NT2/D1 (cell line): ENCODE data around the gene PRDX3.

ENCODE experiments used
- SUZ12 ChIP-seq: IDR thresholded peaks from 2 replicates; pipeline ENCODE4 v1.6.1; 2011; ENCODE audit not compliant: insufficient read length, insufficient read depth; ENCODE audit errors: extremely low read depth
- YY1 ChIP-seq: IDR thresholded peaks from 2 replicates; pipeline ENCODE4 v1.6.1; 2011; ENCODE audit not compliant: insufficient read length, insufficient read depth
- ZNF274 ChIP-seq: IDR thresholded peaks from 2 replicates; pipeline ENCODE4 v1.6.1; 2011; ENCODE audit warnings: mild to moderate bottlenecking, low read depth, low read length

DNA sequence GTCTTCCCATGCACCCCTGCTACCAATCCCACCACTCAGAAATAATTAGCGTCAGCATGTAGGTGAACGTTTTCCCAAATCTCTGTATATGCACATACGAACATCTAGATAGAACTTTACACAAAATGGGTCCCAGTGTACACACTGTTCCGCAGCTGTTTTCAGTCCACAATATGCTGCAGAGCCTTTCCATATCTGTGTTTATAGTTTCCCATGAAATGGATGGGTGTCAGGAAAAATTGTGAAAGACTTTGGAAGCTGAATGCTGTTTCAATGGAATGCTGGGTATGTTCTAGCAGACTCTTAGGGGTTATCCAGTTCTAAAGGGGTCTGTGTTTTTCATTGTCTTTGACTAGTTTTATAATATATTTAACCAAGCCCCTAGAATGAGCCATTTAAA lies 42.6 kb upstream of the PRDX3 start:
- TF ChIP-seq SUZ12 (no peak), YY1 (no peak), ZNF274 (no peak)
